Karpas-422 (cell line): ENCODE measurements around the gene CDH18. TPM values are rescaled to one million over a fixed set of nuclear protein-coding genes. Genes with fewer than 3 reads are reported as not detected.

Experiments
- DNase-seq: peaks from one replicate; pipeline ENCODE4 v3.0.0-alpha.2; 2015
- H2AFZ ChIP-seq: fragments of 200-600 bp; sonication (generic); 2 replicates; pipeline ENCODE4 v1.6.1; 2014; ENCODE audit warnings: antibody characterized with exemption, low read length, mixed read lengths
- H3K27ac ChIP-seq: fragments of 200-600 bp; sonication (generic); 2 replicates; pipeline ENCODE4 v1.5.1; 2014; ENCODE audit warnings: mild to moderate bottlenecking, low read length, moderate library complexity
- H3K27me3 ChIP-seq: fragments of 200-600 bp; sonication (generic); 2 replicates; pipeline ENCODE4 v1.6.1; 2014; ENCODE audit warnings: low read length, mixed read lengths
- H3K36me3 ChIP-seq: fragments of 200-600 bp; sonication (generic); 2 replicates; pipeline ENCODE4 v1.6.1; 2014; ENCODE audit warnings: low read length, mixed read lengths; ENCODE audit not compliant: insufficient read depth
- H3K4me1 ChIP-seq: fragments of 200-600 bp; sonication (generic); 2 replicates; pipeline ENCODE4 v1.6.1; 2014; ENCODE audit warnings: mild to moderate bottlenecking, low read length, mixed read lengths
- H3K4me2 ChIP-seq: fragments of 200-600 bp; sonication (generic); 2 replicates; pipeline ENCODE4 v1.6.1; 2014; ENCODE audit warnings: low read length, low read depth, mild to moderate bottlenecking; ENCODE audit not compliant: poor library complexity, severe bottlenecking
- H3K4me3 ChIP-seq: fragments of 200-600 bp; sonication (generic); 2 replicates; pipeline ENCODE4 v1.5.1; 2014; ENCODE audit warnings: mild to moderate bottlenecking, antibody characterized with exemption, low read length, mixed read lengths
- H3K79me2 ChIP-seq: fragments of 200-600 bp; sonication (generic); 2 replicates; pipeline ENCODE4 v1.6.1; 2014; ENCODE audit warnings: mild to moderate bottlenecking, low read length, mixed read lengths
- H3K9ac ChIP-seq: fragments of 200-600 bp; sonication (generic); 2 replicates; pipeline ENCODE4 v1.6.0; 2014; ENCODE audit warnings: low read length
- H3K9me2 ChIP-seq: fragments of 200-600 bp; sonication (generic), shearing (Covaris generic); replicated peaks from 2 replicates; pipeline ENCODE4 v1.6.0; 2014; ENCODE audit warnings: mild to moderate bottlenecking, low read length, moderate library complexity; ENCODE audit not compliant: insufficient read depth
- H3K9me3 ChIP-seq: fragments of 300-700, 200-600 bp; sonication (generic); 2 replicates; pipeline ENCODE4 v1.6.1; 2014; ENCODE audit warnings: low read length, mixed read lengths
- H4K20me1 ChIP-seq: fragments of 200-600 bp; sonication (generic); 2 replicates; pipeline ENCODE4 v1.6.1; 2014; ENCODE audit warnings: mild to moderate bottlenecking, antibody characterized with exemption, low read length, low read depth; ENCODE audit not compliant: insufficient read depth
- total RNA-seq: library from RNA; depleted of rRNA; stranded (reverse); fragments of >200 nt; shearing (Covaris generic); gene quantifications from 2 replicates; pipeline ENCODE4 v1.2.3, GENCODE V29; 2014; ENCODE audit warnings: low replicate concordance

Gene CDH18
- total RNA-seq, 1 experiment from 2014 or later: not detected

GRCh38 chr5:19568004-19568403 lies 420.0 kb downstream of the CDH18 start:
- Histone ChIP-seq H3K27ac (no peak overlapping the region), H3K4me1 (no peaks in the 10 kb centered on the region), H3K36me3 (no peaks in the 10 kb centered on the region), H4K20me1 (no peaks in the 10 kb centered on the region), H2AFZ (no peak overlapping the region), H3K4me2 (no peak overlapping the region), H3K9me3 (peaks cover 7% of the 10 kb centered on the region), H3K4me3 (no peak overlapping the region), H3K9ac (no peak overlapping the region), H3K27me3 (no peaks in the 10 kb centered on the region), H3K79me2 (no peaks in the 10 kb centered on the region), H3K9me2 (no peaks in the 10 kb centered on the region)
- DNase-seq: no peak

DNA sequence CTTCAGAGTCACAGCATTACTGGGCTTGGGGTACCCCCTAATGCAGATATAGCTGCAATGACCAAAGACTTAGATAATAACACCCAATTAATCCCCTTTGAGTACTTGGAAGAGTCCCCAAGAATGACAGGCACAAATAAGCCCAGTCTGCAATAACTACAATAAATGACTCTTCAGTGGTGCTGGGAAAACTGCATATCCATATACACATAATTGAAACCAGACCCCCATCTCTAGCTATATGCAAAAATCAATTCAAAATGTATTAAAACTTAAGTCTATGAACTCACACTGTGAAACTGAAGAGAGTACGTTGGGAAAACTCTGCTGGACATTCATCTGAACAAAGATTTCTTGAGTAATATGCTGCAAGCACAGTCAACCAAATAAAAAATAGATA lies 422.5 kb downstream of the CDH18 start:
- Histone ChIP-seq H3K79me2 (no peaks in the 10 kb centered on the region), H3K27me3 (no peaks in the 10 kb centered on the region), H3K36me3 (no peaks in the 10 kb centered on the region), H3K9me2 (no peaks in the 10 kb centered on the region), H3K4me1 (no peaks in the 10 kb centered on the region), H3K9me3 (peaks cover 12% of the 10 kb centered on the region), H3K27ac (no peak overlapping the region), H3K9ac (no peak overlapping the region), H3K4me2 (no peak overlapping the region), H3K4me3 (no peak overlapping the region), H4K20me1 (no peaks in the 10 kb centered on the region), H2AFZ (no peak overlapping the region)
- DNase-seq: no peak

GRCh38 chr5:19564036-19564435 lies 424.0 kb downstream of the CDH18 start:
- Histone ChIP-seq H3K9ac (no peak overlapping the region), H3K79me2 (no peaks in the 10 kb centered on the region), H3K27me3 (no peaks in the 10 kb centered on the region), H4K20me1 (no peaks in the 10 kb centered on the region), H3K27ac (no peak overlapping the region), H3K9me2 (no peaks in the 10 kb centered on the region), H3K4me3 (no peak overlapping the region), H2AFZ (no peak overlapping the region), H3K9me3 (peaks cover 18% of the 10 kb centered on the region), H3K36me3 (no peaks in the 10 kb centered on the region), H3K4me1 (no peaks in the 10 kb centered on the region), H3K4me2 (no peak overlapping the region)
- DNase-seq: no peak

- no peak overlapping the region for H3K9ac ChIP-seq
- H3K27ac ChIP-seq: no peak overlapping the region
- no peaks in the 10 kb centered on the region for H3K79me2 ChIP-seq
- no peak overlapping the region for H3K4me2 ChIP-seq
- peaks cover 20% of the 10 kb centered on the region for H3K9me3 ChIP-seq
- H3K4me3 ChIP-seq: no peak overlapping the region
- no peaks in the 10 kb centered on the region for H3K27me3 ChIP-seq
- H3K9me2 ChIP-seq: no peaks in the 10 kb centered on the region
- no peak overlapping the region for H2AFZ ChIP-seq
- H4K20me1 ChIP-seq: no peaks in the 10 kb centered on the region
- no peaks in the 10 kb centered on the region for H3K4me1 ChIP-seq
- no peaks in the 10 kb centered on the region for H3K36me3 ChIP-seq
- DNase-seq: no peak
These were observed 432.1 kb downstream of the CDH18 start for GRCh38 chr5:19555876-19556275.

DNA sequence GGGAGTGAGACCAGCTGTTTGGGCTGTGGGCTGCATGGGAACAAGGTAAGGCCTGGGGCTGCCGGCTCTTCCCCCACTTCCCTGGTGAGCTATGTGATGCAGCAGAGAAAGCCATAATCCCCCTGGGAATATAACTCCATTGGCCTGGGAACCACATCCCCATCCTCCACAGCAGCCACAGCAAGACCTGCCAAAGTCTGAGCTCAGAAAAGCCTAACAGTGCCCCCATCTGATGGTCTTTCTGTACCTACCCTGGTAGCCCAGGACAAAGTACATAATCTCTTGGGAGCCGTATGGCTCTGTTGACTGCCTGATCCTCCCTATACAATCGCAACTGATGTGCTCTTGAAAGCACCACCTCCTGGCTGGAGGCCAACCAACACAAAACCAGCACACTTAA lies 432.6 kb downstream of the CDH18 start:
- Histone ChIP-seq H3K27ac (no peak overlapping the region), H2AFZ (no peak overlapping the region), H3K4me3 (no peak overlapping the region), H3K79me2 (no peaks in the 10 kb centered on the region), H3K27me3 (no peaks in the 10 kb centered on the region), H4K20me1 (no peaks in the 10 kb centered on the region), H3K9me2 (no peaks in the 10 kb centered on the region), H3K36me3 (no peaks in the 10 kb centered on the region), H3K9ac (no peak overlapping the region), H3K9me3 (peaks cover 20% of the 10 kb centered on the region), H3K4me1 (no peaks in the 10 kb centered on the region), H3K4me2 (no peak overlapping the region)
- no peak for DNase-seq

- H3K9me2 ChIP-seq: no peaks in the 10 kb centered on the region
- H2AFZ ChIP-seq: no peak overlapping the region
- H3K27ac ChIP-seq: no peak overlapping the region
- no peaks in the 10 kb centered on the region for H3K27me3 ChIP-seq
- peaks cover 19% of the 10 kb centered on the region for H3K9me3 ChIP-seq
- no peak overlapping the region for H3K4me3 ChIP-seq
- no peak overlapping the region for H3K9ac ChIP-seq
- H3K4me1 ChIP-seq: no peaks in the 10 kb centered on the region
- no peaks in the 10 kb centered on the region for H3K79me2 ChIP-seq
- no peak overlapping the region for H3K4me2 ChIP-seq
- no peaks in the 10 kb centered on the region for H4K20me1 ChIP-seq
- H3K36me3 ChIP-seq: no peaks in the 10 kb centered on the region
- DNase-seq: no peak
These were observed 433.5 kb downstream of the CDH18 start for GRCh38 chr5:19554524-19554923.

GRCh38 chr5:19547640-19548039 lies 440.4 kb downstream of the CDH18 start:
- H3K27ac ChIP-seq: no peak overlapping the region
- H3K36me3 ChIP-seq: no peaks in the 10 kb centered on the region
- H3K4me3 ChIP-seq: no peak overlapping the region
- no peak overlapping the region for H3K9ac ChIP-seq
- H3K4me2 ChIP-seq: no peak overlapping the region
- H4K20me1 ChIP-seq: no peaks in the 10 kb centered on the region
- DNase-seq: no peak
- no peaks in the 10 kb centered on the region for H3K27me3 ChIP-seq
- H3K79me2 ChIP-seq: no peaks in the 10 kb centered on the region
- 0 out of 2 replicates have a peak, but pooled peaks cover 4% of the 10 kb centered on the region for H3K9me3 ChIP-seq
- no peaks in the 10 kb centered on the region for H3K9me2 ChIP-seq
- H2AFZ ChIP-seq: no peak overlapping the region
- H3K4me1 ChIP-seq: no peaks in the 10 kb centered on the region

- H3K4me2 ChIP-seq: no peak overlapping the region
- no peak overlapping the region for H3K27ac ChIP-seq
- H4K20me1 ChIP-seq: no peaks in the 10 kb centered on the region
- H3K9ac ChIP-seq: no peak overlapping the region
- no peak overlapping the region for H2AFZ ChIP-seq
- H3K9me2 ChIP-seq: no peaks in the 10 kb centered on the region
- no peaks in the 10 kb centered on the region for H3K79me2 ChIP-seq
- no peaks in the 10 kb centered on the region for H3K4me1 ChIP-seq
- no peak overlapping the region for H3K4me3 ChIP-seq
- H3K36me3 ChIP-seq: no peaks in the 10 kb centered on the region
- no peaks in the 10 kb centered on the region for H3K27me3 ChIP-seq
- no peak for DNase-seq
- no peaks in the 10 kb centered on the region; the same call in 1 of the 2 replicates for H3K9me3 ChIP-seq
These were observed 441.5 kb downstream of the CDH18 start for GRCh38 chr5:19546521-19546920.

GRCh38 chr5:19538607-19539006 lies 449.4 kb downstream of the CDH18 start:
- Histone ChIP-seq H2AFZ (no peak overlapping the region), H3K9me2 (no peaks in the 10 kb centered on the region), H3K27me3 (no peaks in the 10 kb centered on the region), H3K9ac (no peak overlapping the region), H3K79me2 (no peaks in the 10 kb centered on the region), H3K4me3 (no peak overlapping the region), H3K27ac (no peak overlapping the region), H3K36me3 (no peaks in the 10 kb centered on the region), H3K4me2 (no peak overlapping the region), H3K4me1 (no peaks in the 10 kb centered on the region), H4K20me1 (no peaks in the 10 kb centered on the region), H3K9me3 (no peaks in the 10 kb centered on the region; the same call in none of the 2 replicates)
- no peak for DNase-seq
